Glutamatergic neuron (in vitro differentiated cells): ENCODE results near the gene VSX2. TPM values are rescaled to one million over a fixed set of nuclear protein-coding genes. Genes with fewer than 3 reads are reported as not detected.
A peak's percentile ranks its signal among the peaks of the same experiment; 100 is the strongest.

Experiments used
- DNase-seq: peaks from one replicate; pipeline ENCODE4 v3.0.0; 2022
- H3K27ac Mint-ChIP-seq: one replicate; pipeline ENCODE4 v1.8.0; 2020; ENCODE audit warnings: mild to moderate bottlenecking, mixed read lengths, inconsistent platforms; ENCODE audit not compliant: unreplicated experiment
- H3K27me3 Mint-ChIP-seq: one replicate; pipeline ENCODE4 v1.8.0; 2020; ENCODE audit warnings: mild to moderate bottlenecking, moderate library complexity, mixed read lengths, inconsistent platforms; ENCODE audit not compliant: unreplicated experiment
- H3K36me3 Mint-ChIP-seq: one replicate; pipeline ENCODE4 v1.8.0; 2020; ENCODE audit warnings: mild to moderate bottlenecking, mixed read lengths, inconsistent platforms; ENCODE audit not compliant: unreplicated experiment
- H3K4me1 Mint-ChIP-seq: one replicate; pipeline ENCODE4 v1.8.0; 2020; ENCODE audit warnings: mild to moderate bottlenecking, low read depth, mixed read lengths, inconsistent platforms; ENCODE audit not compliant: unreplicated experiment
- H3K4me3 Mint-ChIP-seq: one replicate; pipeline ENCODE4 v1.8.0; 2020; ENCODE audit warnings: mild to moderate bottlenecking, mixed read lengths, inconsistent platforms; ENCODE audit not compliant: unreplicated experiment
- H3K9me3 Mint-ChIP-seq: one replicate; pipeline ENCODE4 v1.8.0; 2020; ENCODE audit warnings: mild to moderate bottlenecking, moderate library complexity, mixed read lengths, inconsistent platforms; ENCODE audit not compliant: unreplicated experiment
- total RNA-seq: library from RNA; stranded (reverse); fragmentation: NEBNext Ultra II Directional; extraction: Animal tissue kit (Norgen Biotek cat#: 25700); gene quantifications from one replicate; pipeline ENCODE4 v1.2.1, GENCODE V29; 2021; ENCODE audit not compliant: unreplicated experiment
- TF ChIP-seq, protein P1 (sequence below): fragments of 200-600 bp; sonication (generic); IDR thresholded peaks from one replicate; pipeline ENCODE4 v1.5.0; 2021; ENCODE audit not compliant: partially characterized antibody, unreplicated experiment

VSX2 gene
- total RNA-seq, 1 donor from 2014 or later, result not detected

DNA sequence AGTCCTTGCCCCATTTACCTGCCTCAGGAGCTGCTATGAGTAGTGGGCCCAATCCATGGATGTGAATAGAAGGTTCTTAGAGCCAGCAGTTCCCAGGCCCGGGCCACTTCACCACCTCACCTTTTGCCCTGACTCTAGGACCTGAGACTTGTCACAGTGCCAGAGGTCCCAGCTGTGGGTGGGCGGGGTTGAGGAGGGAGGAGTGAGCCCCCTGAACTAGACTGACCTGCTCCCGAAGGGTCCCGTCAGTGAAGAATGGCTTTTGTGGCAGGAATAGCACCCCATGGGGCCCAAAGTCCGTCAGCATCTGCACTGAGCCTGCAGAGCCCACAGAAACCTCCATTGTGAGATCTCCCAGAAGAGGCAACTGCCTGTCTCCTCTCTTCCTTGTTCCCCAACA lies 50.6 kb downstream of the VSX2 start:
- TF ChIP-seq, protein P1, sequence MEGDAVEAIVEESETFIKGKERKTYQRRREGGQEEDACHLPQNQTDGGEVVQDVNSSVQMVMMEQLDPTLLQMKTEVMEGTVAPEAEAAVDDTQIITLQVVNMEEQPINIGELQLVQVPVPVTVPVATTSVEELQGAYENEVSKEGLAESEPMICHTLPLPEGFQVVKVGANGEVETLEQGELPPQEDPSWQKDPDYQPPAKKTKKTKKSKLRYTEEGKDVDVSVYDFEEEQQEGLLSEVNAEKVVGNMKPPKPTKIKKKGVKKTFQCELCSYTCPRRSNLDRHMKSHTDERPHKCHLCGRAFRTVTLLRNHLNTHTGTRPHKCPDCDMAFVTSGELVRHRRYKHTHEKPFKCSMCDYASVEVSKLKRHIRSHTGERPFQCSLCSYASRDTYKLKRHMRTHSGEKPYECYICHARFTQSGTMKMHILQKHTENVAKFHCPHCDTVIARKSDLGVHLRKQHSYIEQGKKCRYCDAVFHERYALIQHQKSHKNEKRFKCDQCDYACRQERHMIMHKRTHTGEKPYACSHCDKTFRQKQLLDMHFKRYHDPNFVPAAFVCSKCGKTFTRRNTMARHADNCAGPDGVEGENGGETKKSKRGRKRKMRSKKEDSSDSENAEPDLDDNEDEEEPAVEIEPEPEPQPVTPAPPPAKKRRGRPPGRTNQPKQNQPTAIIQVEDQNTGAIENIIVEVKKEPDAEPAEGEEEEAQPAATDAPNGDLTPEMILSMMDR, result no peak
- Mint-ChIP-seq H3K4me1 (no peaks in the 10 kb centered on the region), H3K9me3 (peaks cover 4% of the 10 kb centered on the region), H3K27me3 (peaks cover 6% of the 10 kb centered on the region), H3K36me3 (no peaks in the 10 kb centered on the region), H3K4me3 (no peak overlapping the region), H3K27ac (no peak overlapping the region)
- no peak for DNase-seq

DNA sequence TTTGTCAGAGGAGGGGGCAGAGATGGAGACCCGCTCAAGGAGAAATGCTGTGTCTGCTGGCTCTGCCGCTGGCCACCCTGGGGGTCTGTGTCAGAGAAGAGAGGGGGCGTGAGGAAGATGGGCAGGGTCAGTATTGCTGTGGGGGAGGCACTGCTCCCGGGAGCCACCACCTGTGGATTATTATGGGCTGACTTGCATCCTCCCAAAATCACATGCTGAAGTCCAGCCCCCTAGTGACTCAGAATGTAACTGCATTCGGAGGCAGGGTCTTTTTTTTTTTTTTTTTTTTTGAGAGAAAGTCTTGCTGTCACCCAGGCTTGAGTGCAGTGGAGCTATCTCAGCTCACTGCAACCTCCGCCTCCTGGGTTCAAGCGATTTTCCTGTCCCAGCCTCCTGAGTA lies 51.2 kb downstream of the VSX2 start:
- no peak overlapping the region for H3K4me3 Mint-ChIP-seq
- peaks cover 6% of the 10 kb centered on the region for H3K27me3 Mint-ChIP-seq
- no peaks in the 10 kb centered on the region for H3K36me3 Mint-ChIP-seq
- no peak for DNase-seq
- TF ChIP-seq, protein P1, result peak; percentile 76
- H3K4me1 Mint-ChIP-seq, result no peaks in the 10 kb centered on the region
- peaks cover 4% of the 10 kb centered on the region for H3K9me3 Mint-ChIP-seq
- no peak overlapping the region for H3K27ac Mint-ChIP-seq

DNA sequence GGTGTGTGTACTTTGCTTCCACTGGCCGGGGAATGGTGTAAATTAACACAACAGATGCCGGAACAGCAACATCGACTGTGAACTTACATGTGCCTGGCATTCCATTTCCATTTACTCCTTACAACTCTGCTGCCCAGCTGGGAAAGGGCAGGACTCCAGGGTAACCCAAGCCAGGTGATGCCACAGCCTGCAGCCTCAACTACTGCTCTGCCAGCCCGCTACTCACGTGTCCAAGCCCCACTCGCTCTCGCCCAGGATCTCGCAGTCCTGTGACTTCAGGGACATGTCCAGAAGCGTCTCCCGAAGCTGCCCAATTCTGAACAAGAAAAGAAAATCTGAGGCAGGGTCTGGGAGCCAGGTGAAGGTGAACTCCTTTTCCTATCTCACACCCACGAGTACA lies 52.8 kb downstream of the VSX2 start:
- Mint-ChIP-seq H3K9me3 (peaks cover 1% of the 10 kb centered on the region), H3K4me3 (no peak overlapping the region), H3K27me3 (peaks cover 6% of the 10 kb centered on the region), H3K27ac (no peak overlapping the region), H3K4me1 (no peaks in the 10 kb centered on the region), H3K36me3 (no peaks in the 10 kb centered on the region)
- TF ChIP-seq, protein P1, result no peak
- DNase-seq, result no peak

DNA sequence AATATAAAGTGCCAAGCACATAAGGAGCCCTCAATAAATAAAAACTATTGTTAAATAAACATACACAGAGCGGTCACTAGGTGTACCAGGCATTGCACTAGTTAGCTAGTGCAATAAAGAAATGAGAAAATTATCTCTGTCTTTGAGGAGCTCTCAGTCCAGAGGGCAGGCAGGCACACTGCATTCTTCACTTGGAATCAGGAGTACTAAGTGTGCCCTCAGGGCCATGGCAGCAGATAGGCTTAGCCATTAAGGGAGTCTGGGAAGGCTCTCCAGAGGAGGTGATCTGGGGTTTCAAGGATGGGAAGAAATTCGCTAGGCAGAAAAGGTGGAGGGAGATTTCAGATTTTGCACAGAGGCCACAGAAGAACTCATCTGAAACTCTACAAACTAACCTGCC lies 54.4 kb downstream of the VSX2 start:
- H3K27me3 Mint-ChIP-seq, result peaks cover 6% of the 10 kb centered on the region
- peaks cover 1% of the 10 kb centered on the region for H3K9me3 Mint-ChIP-seq
- no peak overlapping the region for H3K4me3 Mint-ChIP-seq
- TF ChIP-seq, protein P1, result no peak
- no peak for DNase-seq
- no peak overlapping the region for H3K27ac Mint-ChIP-seq
- H3K36me3 Mint-ChIP-seq, result peaks cover 1% of the 10 kb centered on the region
- no peaks in the 10 kb centered on the region for H3K4me1 Mint-ChIP-seq

DNA sequence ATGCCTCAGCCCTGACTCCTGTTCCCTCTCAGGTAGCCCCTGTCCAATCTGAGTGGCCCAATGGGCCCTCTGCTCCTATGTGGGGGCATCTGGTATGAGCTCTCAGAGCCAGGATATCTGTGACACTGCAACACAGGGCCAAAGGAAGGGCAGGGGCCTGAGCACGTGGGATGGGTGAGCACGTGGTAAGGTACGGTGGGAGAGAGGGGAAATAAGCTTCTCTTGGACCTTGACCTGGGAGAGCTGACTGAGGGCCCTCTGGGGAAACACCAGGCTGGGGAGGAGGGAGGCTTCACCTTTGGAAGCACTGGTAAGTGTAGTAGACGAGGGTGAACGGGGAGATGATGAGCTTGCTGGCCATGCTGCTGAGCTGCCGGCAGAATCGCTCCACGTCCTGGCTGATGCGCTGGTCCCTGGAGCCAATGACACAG lies 56.8 kb downstream of the VSX2 start:
- TF ChIP-seq, protein P1, result no peak
- H3K4me3 Mint-ChIP-seq, result no peak overlapping the region
- no peaks in the 10 kb centered on the region for H3K4me1 Mint-ChIP-seq
- peaks cover 1% of the 10 kb centered on the region for H3K9me3 Mint-ChIP-seq
- peaks cover 5% of the 10 kb centered on the region for H3K36me3 Mint-ChIP-seq
- DNase-seq, result no peak
- H3K27ac Mint-ChIP-seq, result no peak overlapping the region
- peaks cover 6% of the 10 kb centered on the region for H3K27me3 Mint-ChIP-seq
